Lower leg skin (tissue), 4 donors: ENCODE data around the gene BPHL. TPM values are rescaled to one million over a fixed set of nuclear protein-coding genes. Genes with fewer than 3 reads are reported as not detected.
A peak's percentile ranks its signal among the peaks of the same experiment; 100 is the strongest.
"Not testable (repeated sequence)": the region's sequence is repeated elsewhere in the genome, so short reads cannot be mapped to it uniquely, and the experiment has no call there.

ENCODE experiments used
- DNase-seq, 2 donors: peaks; one replicate each; pipeline ENCODE4 v3.0.0-alpha.2; 2019; ENCODE audit warnings: low spot score in 2 of 2
- H3K4me3 ChIP-seq: fragments of 200-600 bp; sonication (generic); 2 replicates; pipeline ENCODE4 v1.5.1; 2017; ENCODE audit warnings: mild to moderate bottlenecking, low read depth; ENCODE audit not compliant: poor library complexity, severe bottlenecking
- POLR2A ChIP-seq, 2 donors: fragments of 450-650 bp; IDR thresholded peaks; one replicate each; pipeline ENCODE4 v1.6.1; 2016 to 2017; ENCODE audit warnings: antibody characterized with exemption in 2 of 2, mild to moderate bottlenecking in 1 of 2, moderate library complexity in 1 of 2
- whole genome bisulfite sequencing, 2 donors: methylation state at CpG; one replicate each; pipeline ENCODE4 v1.1.5; 2018; 5-methylcytosine and 5-hydroxymethylcytosine counted together
- intact Hi-C: fragments of 100-400 bp; cut with DNase I; formaldehyde crosslinking; loops from one replicate; pipeline ENCODE4 v1.15.0; 2023; ENCODE audit warnings: low total_unique reads
- total RNA-seq, 4 donors: library from RNA; depleted of rRNA; stranded (reverse); fragments of >200 nt; gene quantifications; one replicate each; pipeline ENCODE4 v1.1.0, GENCODE V29; 2016
- TF ChIP-seq, protein P1 (sequence below), 3 donors: fragments of 450-650 bp; IDR thresholded peaks; one replicate each; pipeline ENCODE4 v1.5.1; 2016; ENCODE audit warnings: antibody characterized with exemption in 3 of 3, mild to moderate bottlenecking in 3 of 3, moderate library complexity in 2 of 3

BPHL gene
- total RNA-seq, 4 donors from 2014 or later = 14.9 to 30.4 (median 23.3) TPM

DNA sequence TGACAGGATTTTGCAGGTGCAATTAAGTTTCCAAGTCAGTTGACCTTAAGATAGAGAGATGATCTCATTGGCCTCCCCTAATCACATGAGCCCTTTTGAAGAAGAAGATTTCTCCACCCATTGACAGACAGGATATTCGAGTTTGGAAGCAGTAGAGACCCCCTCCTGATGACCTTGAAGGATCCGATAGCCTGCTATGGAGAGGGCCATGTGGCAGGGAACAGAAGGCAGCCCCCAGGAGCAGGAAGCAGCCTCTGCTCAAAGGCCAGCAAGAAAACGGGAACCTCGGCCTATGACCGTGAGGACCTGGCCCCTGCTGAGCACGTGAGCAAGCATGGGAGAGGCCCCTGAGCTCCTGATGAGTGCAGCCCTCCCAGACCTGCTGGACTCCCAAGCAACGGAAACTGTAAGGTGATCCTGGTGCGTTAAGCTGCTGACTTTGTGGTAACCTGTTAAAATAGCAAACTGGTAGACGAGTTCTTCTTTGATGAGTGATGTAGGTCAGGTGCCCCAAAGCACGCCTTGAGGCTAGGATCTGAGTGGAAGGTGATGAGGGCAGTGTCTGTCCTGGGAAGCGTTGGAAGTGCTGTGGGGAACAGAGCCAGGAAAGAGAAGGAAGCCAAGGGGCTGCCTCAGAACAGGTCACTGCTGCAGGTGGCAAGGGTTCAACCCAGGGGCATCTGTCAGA is 57.3 kb downstream of the BPHL start:
- DNase-seq = no peak
- WGBS, 2 donors = 78 to 81% methylated on average over 11 of the region's 11 CpGs
- no peak overlapping the region for H3K4me3 ChIP-seq
- intact Hi-C loops = no loop called here
- no peak for TF ChIP-seq POLR2A (IDR thresholded peaks at IDR 0.05)
- TF ChIP-seq, protein P1, sequence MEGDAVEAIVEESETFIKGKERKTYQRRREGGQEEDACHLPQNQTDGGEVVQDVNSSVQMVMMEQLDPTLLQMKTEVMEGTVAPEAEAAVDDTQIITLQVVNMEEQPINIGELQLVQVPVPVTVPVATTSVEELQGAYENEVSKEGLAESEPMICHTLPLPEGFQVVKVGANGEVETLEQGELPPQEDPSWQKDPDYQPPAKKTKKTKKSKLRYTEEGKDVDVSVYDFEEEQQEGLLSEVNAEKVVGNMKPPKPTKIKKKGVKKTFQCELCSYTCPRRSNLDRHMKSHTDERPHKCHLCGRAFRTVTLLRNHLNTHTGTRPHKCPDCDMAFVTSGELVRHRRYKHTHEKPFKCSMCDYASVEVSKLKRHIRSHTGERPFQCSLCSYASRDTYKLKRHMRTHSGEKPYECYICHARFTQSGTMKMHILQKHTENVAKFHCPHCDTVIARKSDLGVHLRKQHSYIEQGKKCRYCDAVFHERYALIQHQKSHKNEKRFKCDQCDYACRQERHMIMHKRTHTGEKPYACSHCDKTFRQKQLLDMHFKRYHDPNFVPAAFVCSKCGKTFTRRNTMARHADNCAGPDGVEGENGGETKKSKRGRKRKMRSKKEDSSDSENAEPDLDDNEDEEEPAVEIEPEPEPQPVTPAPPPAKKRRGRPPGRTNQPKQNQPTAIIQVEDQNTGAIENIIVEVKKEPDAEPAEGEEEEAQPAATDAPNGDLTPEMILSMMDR (IDR thresholded peaks at IDR 0.05) = no peak

DNA sequence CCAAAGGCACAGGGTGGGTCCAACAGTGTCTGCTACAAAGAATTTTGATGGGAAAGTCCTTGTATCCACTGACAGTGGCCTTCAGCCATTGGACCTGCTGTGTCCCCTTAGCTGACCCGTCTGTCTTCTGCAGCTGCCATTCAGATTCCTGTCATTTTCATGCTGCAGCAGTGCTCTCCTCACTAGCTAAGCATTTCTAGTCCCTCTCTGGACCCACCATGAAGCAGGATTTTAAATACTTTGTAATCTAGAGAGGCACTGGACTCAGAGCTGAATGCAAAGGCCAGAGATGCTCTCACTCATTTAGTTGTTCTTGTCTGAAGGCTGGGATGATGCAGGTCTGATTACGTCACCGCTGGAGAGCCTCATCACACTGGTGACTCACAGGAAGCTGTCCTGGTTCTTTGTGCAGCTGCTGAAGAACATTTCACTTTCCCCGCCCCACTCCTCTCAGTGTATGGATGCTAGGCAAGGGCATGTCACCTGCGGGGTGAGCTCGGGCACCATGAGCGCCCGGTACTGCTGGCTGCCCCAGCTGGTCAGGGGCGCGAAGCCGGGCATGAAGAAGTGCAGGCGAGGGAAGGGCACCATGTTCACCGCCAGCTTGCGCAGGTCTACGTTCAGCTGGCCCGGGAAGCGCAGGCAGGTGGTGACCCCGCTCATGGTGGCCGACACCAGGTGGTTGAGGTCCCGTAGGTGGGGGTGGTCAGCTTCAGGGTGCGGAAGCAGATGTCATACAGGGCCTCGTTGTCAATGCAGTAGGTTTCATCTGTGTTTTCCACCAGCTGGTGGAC is 58.2 kb downstream of the BPHL start:
- no peak overlapping the region for H3K4me3 ChIP-seq
- DNase-seq = peak; percentile 53 to 84
- TF ChIP-seq, protein P1 (IDR thresholded peaks at IDR 0.05) = no peak
- TF ChIP-seq POLR2A (IDR thresholded peaks at IDR 0.05) = no peak
- intact Hi-C loops = no loop called here
- 80% methylated on average over 20 to 21 of the region's 22 CpGs for WGBS, 2 donors

DNA sequence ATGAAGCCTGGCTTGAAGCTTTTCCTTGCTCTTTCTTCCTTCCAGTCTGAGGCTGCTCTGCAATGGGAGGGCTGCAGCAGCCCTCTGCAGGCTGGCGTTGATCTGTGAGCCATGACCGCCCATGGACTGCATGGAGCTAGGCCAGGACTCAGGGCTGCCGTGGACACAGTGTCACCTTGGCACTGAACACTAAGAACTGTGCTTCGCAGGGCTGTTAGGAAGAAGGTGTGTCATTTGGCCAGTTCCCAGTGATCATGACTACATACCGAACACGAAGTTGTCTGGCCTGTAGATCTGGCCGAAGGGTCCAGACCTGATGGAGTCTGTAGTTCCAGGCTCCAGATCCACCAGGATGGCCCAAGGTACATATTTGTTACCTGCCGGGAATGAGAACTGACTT is 60.2 kb downstream of the BPHL start:
- 65 to 68% methylated on average over 7 to 8 of the region's 8 CpGs for WGBS, 2 donors
- intact Hi-C loops, DNase-seq, H3K4me3 ChIP-seq: not testable (repeated sequence)

DNA sequence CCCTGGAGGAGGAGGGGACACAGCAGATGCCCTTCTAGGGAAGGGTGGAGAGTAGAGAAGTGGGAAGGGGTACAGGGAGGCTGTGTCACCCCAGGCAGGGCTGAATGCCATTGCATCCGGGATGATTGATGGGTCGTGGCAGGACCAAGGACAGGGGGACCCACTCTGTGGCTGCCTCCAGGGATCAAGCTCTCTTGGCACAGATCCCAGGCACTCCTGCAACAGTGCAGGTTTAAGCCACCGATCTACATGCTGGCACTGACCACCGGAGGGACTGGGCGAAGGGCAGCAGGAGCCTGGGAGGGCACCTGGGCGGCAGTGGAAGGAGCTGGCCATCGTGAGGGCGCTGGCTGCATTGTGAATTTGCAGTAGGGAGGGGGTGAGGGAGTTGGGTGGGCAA is 61.4 kb downstream of the BPHL start:
- H3K4me3 ChIP-seq, intact Hi-C loops: not testable (repeated sequence)
- WGBS, 2 donors = 69% methylated on average over 6 to 7 of the region's 8 CpGs
- peak in 1 of 2 donors; percentile 56 for DNase-seq

DNA sequence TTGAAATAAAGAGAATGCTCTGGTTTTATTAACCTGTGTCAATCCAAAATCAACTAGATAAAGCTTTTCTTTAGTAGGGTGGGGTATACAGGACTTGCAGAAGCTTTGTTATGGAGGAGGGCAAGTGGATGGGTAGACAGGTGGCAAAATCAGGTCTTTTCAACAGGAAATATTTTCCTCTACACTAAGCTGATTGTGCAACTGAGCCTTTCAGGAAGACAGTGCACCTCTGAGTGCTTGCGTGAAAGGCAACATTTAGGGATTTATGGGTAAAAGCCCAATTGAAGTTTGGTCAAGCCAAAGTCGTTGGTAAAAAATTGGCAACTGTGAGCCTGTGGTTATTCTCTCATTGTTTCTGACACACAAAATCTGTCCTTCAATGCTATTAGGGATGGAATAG is 62.6 kb downstream of the BPHL start:
- H3K4me3 ChIP-seq = no peak overlapping the region
- DNase-seq = no peak
- intact Hi-C loops = no loop called here
- TF ChIP-seq, protein P1 (IDR thresholded peaks at IDR 0.05) = no peak
- TF ChIP-seq POLR2A (IDR thresholded peaks at IDR 0.05) = no peak
- WGBS, 2 donors = 66 to 85% methylated on average over 2 of the region's 2 CpGs

DNA sequence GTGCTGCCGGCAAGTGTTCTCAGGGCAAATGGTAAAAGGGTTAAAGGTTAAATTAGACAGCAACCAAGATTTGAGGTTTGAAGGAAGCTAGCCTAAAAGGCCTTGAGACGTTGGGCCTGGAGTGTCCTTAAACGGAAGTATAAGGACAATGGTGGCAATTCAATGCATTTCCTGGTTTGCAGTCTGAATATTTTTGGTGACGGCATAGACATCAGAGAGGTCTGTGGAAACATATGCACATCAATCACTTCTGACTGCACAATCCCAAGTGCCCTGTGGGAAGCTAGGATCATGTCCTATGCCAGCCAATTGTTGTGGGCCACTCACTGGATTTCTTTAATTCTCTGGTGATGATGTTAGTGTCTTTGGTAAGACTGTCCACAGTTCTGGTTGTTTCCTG is 64.6 kb downstream of the BPHL start:
- 81 to 86% methylated on average over 4 of the region's 4 CpGs for WGBS, 2 donors
- H3K4me3 ChIP-seq = no peak overlapping the region
- no peak for DNase-seq
- TF ChIP-seq, protein P1 (IDR thresholded peaks at IDR 0.05) = no peak
- no peak for TF ChIP-seq POLR2A (IDR thresholded peaks at IDR 0.05)
- intact Hi-C loops = no loop called here
